Activated CD4-positive, alpha-beta T cell treated with anti-CD3 and anti-CD28 coated beads, Interleukin-2, amount 50 U/mL, for 4 hours (primary cell): ENCODE measurements around the gene TMEM204.
"Not testable (repeated sequence)": the region's sequence is repeated elsewhere in the genome, so short reads cannot be mapped to it uniquely, and the experiment has no call there.

ENCODE experiments used
- DNase-seq, 2 experiments: peaks; one replicate each; pipeline ENCODE4 v3.0.0-alpha.2; 2020

TMEM204 gene

DNA sequence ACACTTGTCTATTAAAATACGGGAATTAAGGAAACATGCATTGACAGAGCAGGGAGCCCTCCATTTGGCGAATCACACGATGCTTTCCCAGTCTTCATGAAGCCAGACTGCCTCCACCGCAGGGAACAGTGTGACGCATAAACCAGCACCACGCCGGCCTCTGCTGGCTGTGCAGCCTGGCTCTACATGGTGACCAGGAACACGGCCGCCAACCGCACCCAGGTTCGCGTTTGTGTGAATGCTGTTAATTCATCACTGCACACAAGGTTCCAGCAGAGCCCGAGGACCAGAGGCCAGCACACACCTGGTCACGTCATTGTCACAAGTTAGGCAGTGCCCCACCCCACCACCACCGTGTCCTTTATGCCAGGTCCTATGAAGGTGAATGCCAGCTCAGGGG lies 26.7 kb downstream of the TMEM204 start:
- no peak for DNase-seq

DNA sequence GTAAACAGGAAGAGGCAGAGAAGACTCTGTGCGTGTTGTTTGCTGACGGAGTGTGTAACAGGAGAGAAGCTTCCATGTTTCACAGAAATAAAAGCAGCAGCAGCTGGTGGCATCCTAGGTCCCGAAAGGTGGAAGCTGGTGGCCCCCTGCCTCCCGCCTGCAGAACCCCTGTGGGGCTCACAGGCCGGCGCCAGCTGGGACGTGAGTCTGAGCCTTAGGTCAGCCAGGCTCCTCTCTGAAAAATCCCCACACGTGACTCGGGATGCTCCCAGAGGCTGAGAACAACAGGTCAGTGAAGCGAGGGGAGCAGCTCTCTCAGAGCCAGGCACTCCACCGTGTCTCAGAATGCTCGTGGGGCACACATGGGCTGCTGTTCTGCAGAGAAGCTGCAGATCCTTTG lies 27.4 kb downstream of the TMEM204 start:
- DNase-seq: no peak

DNA sequence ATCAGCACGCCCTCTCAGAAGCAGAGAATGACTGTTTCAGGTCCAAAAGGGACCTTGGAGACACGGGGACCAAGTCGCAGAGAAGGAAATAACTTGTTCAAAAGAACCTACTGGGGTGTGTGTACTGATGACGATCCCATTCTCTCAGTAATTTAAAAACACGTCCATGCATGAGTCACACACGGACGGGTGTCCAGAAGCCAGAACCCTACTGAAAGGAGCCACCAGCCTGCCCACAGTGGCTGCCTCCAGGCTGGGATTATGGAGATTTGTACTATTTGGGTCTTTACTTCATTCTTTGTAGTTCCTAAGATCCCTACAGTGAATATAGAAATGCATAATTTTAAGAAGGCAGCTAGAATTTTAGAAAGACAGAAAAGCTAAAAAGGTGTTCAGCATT lies 27.8 kb downstream of the TMEM204 start:
- no peak for DNase-seq

DNA sequence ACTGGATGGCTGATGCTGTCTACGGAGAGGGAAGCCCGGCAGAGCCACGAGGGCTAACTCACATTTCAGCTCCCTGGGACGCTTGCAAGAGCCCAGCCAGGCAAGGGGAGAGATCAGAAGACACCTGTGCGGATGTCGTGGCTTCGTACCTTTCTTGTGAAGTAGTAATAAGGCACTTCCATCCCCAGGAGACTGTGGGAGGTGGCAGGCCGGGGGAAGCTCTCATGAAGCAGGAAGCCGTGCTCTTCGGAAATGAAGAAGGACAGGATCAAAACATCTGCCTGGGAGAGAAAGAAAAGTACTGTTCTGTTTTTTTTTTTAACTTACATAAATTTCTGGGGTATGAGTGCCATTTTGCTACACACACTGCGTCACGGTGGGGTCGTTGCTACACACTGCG lies 28.4 kb downstream of the TMEM204 start:
- no peak for DNase-seq

DNA sequence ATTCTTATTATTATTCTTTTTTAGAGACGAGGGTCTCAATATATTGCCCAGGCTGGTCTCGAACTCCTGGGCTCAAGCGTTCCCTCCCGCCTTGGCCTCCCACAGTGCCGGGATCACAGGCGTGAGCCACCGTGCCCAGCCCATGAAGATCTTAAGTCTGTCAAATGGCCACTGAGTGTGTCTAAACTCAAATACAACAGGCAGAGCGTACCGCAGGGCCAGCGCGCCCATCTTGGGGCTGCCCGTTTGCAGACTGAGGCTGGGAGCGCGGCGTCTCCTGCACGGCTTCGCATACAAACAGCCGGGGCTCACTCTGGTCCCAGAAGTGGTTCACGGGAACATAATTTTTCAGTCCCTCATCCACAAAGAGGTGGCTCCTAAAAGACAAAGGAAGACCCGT lies 30.3 kb downstream of the TMEM204 start:
- DNase-seq: no peak

DNA sequence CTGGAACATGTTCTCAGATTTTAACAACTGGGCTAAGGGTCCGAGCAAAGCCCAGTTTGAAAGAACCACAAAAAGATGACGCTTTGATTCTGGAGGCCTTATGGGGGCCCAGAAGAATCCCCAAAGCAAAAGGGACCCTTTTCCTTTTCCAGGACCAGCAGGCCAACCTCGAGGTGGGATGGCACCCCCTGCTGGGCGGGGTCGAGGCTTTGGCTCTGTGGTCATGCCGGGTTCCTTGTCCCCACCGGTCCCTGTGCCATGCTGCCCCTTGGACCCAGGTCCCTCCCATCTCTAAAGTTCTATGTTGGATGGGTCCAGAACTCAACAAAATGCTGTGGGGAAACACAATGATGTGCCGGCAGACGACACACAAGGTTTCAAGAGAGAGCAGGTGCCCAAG lies 30.9 kb downstream of the TMEM204 start:
- DNase-seq: no peak

DNA sequence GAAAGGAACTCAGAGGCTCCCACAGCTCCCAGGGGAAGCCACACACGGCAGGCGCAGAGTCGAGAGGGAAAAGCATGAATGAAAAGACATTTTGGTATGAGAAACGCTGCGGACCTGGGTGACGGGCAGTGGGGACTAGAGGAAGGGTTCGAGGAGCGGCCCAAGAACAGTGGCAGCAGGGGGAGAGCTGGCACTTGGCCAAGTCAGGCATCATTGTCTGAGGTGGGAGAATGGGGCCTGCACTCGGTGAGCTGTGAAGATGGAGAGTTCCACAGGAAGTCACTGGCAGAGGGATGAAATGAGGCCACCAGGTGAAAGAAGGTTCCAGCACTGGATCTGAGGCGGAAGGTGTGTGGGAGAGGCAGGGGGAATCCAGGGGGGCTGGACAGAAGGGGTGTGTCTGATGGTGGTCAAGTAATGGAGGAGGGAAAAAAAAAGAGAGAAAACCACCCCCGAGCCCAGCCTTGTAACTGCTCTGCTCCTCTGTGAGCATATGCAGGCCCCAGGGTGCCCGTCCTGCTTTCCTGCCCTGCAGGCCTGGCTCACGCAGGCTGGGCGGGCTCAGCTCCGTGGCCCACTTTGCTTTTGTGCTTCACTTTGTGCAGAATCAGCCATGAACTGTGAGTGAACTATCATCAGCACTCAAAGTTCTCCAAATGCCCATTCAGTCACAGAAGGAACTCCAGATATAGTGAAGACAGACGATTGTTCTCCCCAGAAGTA lies 31.8 kb downstream of the TMEM204 start:
- no peak for DNase-seq

DNA sequence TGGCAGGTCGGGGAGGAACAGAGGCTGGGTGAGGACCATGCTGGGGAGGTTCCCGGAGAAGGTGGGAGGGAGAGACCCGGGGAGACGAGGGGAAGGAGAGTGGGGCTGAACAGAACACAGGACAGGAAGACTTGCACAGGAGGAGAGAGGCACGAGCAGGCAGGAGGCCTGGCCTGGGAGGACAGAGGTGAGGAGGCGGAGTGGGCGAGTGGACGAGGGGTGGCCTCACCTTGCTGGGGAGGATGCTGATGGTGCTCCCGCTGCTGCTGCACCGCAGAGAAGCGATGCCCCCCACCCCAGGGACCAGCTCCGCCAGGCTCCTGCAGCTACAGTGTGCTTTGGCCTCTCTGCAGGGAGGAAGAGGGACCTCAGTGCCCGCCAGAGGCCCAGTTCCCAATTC lies 34.5 kb downstream of the TMEM204 start:
- DNase-seq: no peak

DNA sequence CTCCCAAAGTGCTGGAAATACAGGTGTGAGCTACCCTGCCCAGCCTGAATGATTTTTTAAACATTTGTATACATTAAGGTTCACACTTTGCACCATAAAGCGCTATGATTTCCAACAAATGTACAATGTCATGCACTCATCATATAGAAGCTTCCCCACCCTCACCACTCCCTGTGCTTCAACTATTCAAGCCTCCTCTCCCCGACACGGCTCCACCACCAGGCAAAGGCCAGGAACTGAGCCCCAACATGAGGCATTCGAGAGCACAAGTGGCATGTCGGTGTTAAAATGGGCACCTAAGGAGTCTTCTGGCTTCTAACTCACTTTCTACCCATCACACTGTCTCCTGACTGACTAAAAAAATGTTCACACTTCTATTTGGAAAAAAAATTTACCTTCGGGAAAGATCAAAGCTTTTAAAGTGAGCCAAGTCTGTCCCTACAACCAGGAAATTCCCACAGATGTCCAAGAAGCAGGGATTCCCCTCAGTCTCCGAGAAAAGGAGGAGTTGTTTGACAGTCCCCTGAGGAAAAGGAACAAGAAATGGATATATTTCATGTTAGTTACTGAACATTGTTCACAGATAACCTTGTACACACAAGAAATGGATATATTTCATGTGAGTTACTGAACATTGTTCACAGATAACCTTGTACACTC lies 37.7 kb downstream of the TMEM204 start:
- DNase-seq: no peak

DNA sequence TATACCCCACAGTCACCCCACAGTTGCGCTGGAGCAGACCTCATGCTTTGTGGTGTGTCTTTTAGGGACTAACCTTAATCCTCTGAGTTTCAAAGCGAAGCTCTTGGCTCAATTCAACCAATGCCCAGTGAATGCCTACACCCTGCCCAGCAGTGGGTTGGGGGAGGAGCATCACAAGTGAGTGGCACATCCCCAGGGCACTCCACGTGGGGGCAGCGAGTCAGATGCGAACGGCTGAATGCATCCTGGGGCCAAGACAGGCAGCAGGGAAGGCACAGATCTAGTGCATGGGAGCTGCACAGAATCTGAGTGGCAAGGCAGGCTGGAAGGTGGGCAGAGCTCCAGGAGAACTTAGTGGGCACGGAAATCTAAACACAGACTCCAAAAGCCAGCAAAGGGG lies 39.2 kb downstream of the TMEM204 start:
- no peak for DNase-seq

DNA sequence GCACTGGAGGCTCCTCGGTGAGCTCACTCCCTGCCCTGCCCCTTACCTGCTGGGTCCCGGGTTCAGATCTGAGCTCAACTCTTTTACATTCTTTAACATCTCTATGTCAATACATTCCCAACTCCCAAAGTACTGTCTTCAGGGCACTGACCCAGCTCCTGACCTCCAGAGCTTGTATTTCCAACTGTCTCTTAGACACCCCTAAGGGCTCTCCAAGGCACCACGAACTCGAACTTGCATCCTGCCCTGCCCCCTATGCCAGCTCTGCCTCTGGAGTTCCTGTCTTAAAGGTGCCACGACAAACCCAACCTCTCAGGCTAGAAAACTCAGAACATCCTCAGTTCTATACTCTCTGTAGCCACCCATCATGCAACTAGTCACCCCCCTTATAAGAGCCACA lies 39.8 kb downstream of the TMEM204 start:
- no peak for DNase-seq

DNA sequence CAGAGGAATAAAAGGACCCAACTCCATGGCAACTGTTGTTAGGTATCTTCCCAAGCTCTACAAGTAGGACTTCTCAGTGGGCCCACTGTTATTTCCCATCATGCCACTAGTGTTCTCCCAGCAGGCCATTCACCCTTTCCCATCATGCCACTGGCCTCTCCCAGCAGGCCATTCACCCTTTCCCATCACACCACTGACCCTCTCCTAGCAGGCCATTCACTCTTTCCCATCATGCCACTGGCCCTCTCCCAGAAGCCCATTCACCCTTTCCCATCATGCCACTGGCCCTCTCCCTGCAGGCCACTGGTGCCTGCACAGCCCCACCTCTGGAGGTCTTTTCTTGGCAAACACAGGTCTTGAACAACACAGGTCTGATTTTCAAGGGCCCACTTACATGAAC lies 42.1 kb downstream of the TMEM204 start:
- DNase-seq: no peak

DNA sequence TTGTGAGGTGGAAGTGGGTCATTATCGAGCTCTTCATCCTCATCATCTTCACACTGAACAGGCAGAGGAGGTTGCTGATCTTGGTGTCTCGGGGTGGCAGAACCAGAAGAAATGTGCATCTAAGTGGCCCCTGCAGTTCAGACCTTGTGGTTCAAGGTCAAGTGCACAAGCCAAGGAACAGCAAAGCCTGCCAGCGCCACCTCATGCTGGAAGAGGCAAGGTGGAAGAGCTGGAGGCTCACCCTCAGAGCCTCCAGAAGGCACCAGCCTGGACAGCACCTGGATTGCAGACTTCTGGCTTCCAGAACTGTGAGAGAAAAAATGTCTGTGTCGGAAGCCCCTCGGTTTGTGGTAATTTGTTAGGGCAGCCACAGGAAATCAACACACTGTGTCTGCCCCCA lies 45.7 kb downstream of the TMEM204 start:
- no peak for DNase-seq

DNA sequence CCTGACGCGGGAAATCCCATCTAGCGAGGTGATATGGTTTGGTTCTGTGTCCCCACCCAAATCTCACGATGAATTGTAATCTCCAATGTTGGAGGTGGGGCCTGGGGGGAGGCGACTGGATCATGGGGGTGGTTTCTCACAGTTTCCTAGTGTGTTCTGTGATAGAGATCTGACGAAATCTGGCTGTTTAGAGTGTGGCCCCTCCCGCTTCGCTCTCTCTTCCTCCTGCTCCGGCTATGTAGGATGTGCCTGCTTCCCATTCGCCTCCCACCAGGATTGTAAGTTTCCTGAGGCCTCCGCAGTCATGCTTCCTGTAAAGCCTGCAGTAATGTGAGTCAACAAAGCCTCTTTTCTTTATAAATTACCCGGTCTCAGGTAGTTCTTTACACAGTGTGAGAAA lies 46.8 kb downstream of the TMEM204 start:
- no peak for DNase-seq

DNA sequence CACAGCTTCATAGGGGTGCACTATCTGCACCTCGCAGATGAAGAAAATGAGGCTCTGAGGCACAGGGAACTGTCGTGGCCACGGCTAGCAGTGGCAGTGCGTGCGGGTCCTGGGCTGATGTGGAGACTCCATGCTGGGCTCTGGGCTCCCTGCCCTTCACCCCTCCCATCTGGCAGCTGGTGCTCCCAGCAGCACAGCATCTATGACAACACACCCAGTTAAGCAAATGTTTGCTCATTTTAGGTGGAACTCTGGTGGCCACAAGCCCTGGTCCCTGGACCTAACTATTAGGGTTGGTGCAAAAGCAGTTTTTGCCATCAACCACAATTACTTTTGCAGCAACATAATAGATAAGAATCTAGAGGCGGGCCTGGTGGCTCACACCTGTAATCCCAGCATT lies 47.5 kb downstream of the TMEM204 start:
- DNase-seq: no peak

DNA sequence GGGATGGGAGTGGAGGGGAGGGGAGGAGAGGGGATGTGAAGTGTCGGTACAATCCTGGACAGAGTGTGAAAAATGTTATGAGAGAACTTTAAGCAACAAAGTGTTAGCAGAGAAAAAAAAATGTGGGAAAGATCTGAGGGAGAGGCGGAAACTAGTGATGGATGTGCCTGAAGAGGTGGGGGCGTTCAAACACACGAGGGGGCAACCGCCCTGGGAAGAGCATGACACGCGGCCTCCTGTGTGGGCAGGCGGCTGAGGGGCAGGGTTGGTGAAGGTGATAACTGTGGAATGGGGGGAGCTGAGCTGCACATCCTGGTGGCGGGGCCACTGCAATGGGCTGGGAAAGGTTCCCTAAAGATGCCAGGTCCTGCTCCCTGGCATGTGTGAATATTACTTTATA lies 48.3 kb downstream of the TMEM204 start:
- DNase-seq: no peak

DNA sequence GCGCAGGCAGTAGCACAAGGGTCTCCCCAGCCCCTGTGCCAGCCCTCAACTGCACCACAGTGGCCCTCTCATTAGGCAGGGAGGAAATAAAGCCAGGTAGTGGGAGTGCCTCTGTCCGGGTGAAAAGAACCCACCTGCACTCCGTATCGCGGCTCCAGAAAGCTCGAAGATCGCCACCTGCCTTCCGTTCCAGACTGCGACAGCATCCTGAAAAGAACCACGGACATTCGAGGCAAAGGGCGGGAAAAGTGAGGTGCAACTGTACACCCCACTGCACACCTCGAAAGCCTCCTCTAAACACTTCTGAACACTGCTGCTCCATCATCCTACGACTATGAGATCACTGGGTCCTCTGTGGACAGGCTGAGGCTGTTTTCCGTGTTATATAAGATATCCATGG lies 49.7 kb downstream of the TMEM204 start:
- no peak for DNase-seq

DNA sequence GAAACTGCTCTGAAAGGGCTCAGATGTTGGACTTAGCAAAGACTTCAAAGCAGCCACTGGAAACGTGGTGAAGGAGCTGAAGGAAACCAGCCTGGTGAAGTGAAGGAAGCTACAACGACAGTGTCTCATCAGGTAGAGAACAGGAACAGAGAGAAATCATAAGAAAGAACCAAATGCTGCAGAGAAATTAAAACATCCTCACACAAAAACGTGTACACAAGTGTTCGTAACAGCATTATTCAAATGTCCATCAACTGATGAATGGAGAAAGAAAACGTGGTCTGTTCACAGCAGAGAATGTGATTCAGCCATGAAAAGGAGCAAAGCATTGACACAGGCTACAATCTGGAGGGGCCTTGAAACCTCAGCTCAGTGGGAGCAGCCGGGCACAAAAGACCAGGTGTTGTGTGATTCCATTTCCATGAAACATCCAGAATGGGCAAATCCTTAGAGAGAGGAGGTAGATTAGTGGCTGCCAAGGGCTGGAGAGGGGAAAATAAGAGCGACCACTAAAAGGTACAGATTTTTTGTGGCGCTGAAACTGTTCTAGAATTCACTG lies 51.5 kb downstream of the TMEM204 start:
- no peak for DNase-seq

DNA sequence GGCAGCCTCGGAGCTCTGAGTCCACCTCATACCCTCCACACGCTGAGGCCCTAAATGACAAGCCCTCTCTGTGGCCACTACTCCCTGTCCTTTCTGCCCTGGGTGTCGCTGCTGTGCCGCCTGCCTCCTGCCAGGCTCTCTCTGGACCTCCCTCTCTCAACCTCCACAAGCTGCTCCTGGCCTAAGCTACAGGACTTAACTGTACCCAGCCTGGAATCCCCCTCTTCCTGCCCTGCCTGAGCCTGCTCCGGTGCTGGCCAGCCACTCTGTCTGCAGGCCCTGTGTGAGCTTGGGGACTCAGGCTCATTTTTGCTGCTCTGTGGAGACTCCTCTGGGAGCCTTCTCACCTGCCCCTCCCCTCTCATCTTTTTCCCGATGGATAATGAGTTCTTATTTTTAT lies 56.9 kb downstream of the TMEM204 start:
- no peak for DNase-seq

DNA sequence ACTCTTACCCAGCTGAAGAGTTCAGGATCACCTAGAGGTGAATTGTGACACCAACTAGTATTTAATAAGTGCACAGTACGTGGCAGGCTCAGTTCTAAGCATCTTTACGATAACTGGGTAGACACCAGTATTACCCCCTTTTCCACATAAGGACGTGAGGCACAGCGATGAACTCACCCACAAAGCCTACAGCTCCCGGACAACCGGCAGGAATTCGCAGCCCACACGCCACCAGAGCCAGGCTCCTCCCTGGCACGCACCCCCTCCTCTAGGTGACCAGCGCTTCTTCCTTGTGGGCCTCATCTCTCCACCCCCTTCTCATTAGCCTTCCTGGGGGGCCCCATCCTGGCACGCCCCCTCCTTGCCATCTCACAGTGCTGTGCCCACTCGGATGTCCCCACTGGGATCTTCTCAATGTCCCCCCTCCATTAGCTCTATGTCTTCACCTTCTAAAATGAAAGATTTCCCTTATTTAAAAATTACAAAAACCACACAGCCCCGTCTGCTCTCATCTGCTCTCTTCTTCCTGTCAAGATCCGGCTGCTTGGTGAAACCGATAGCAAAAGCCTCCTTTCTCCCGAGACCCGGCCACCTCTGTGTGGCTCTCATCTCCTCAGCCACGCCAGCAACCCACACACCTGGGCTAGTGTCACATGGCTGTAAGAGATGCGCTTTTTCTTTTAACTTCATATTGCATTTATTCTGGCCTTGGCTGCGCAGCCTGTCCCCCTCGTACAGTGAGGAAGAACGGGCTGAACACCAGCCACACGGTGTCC lies 57.7 kb downstream of the TMEM204 start:
- no peak for DNase-seq

DNA sequence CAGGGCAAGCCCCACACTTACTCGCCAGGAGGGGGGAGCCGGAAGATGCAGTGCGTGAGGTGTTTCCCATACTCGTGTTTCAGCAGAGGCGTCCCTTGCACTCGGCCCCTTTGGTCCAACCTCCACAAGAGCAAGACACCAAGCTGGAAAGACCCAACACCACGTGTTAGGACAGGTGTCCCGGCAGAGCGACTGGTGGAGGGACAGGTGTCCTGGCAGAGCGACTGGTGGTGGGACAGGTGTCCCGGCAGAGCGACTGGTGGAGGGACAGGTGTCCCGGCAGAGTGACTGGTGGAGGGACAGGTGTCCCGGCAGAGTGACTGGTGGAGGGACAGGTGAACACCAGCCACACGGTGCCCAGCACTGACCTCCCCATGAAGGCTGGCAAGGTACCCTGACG lies 59.0 kb downstream of the TMEM204 start:
- no peak for DNase-seq

DNA sequence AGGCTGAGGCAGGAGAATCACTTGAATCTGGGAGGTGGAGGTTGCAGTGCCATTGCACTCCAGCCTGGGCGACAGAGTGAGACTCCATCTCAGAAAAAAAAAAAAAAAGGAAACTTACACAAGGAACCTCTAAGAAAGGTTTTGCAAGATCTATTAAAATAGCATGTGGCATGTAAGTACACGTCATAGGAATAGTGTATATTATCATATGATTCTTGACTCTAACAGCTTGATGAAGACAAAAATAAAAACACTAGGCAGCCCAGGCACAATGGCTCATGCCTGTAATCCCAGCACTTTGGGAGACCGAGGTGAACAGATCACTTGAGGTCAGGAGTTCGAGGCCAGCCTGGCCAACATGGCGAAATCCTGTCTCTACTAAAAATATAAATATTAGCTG lies 62.0 kb downstream of the TMEM204 start:
- not testable (repeated sequence) for DNase-seq

DNA sequence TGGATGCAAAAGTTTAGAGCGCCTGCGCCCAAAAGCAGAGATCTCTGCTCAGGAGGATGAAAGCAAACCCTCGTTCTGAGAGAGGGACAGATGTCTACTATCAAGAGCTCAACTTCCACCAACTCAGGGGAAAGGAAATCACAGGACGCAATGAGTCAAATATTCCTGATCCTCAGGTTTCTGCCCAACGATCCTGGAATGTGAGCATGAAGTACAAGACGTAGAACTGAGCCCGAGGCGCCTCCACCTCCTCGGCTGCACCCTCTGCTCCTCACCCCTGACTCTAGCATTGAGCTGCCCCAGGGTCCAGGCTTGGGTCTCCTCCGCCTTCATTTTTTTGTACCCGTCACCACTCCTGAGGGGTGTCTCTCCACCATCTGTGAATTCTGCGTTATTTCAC lies 63.0 kb downstream of the TMEM204 start:
- DNase-seq: no peak

DNA sequence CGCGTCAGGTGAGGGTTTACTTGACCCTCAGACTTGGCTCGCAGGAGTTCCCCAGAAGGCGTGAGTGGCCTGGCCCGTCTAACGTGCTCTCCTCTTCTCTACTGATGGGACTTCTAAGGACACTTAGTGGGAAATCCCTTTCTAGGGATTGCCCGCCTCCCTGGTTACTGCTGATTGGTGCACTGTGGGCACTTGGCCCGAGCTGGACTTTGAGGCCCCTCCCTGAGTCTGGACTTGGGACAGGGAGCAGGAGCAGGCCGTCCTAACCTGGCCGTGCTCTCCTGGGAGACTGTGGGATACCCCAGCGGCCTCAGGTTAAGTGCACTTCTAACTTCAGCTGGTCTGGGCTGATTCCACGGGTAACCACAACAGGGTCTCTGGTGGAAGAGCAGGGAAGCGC lies 63.7 kb downstream of the TMEM204 start:
- DNase-seq: no peak
